ENCODE measurements around the gene TXNRD2. TPM values are rescaled to one million over a fixed set of nuclear protein-coding genes. Genes with fewer than 3 reads are reported as not detected.

TXNRD2 gene
- polyA plus RNA-seq, 1 donor from 2014 or later: 4.1 TPM

DNA sequence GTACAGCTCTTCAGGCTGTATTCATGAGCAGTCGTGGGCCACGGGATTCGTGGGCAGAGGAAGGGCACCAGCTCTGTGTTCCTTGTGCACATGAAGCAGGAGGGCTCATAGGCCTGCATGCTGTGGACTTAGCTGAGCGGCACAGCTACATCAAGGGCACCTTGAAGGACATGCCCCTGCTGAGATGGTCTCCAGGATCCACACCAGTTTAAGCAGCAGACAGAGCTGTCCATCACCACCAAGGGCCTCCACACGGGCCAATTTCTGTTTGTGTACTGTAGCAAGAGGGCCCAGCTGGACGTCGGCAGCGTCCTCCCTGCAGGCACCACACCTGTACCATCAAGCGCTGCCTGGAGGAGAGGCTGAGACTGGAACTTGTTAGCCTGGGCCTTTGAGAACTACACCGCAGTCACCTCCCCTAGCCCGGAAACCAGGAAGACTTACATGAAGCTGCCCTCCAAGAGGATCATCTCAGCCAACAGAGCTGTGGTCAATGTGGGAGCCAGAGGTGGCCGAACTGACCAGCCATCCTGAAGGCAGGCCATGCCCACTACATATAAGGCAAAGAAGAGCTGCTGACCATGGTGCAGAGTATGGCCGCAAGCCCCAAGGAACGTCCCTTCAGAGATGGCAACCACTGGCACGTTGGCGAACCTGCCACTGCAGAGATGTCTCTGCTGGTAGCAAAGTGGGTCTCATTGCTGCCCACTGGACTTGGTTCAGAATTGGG lies 54.2 kb downstream of the TXNRD2 start:
- no peak overlapping the region for H3K4me2 ChIP-seq (ENCODE audit: low read length)
- no peaks in the 10 kb centered on the region for H3K9me2 ChIP-seq (ENCODE audit: insufficient read depth, low read length)
- H3K4me3 ChIP-seq (ENCODE audit: low read length): no peak overlapping the region
- no peaks in the 10 kb centered on the region for H4K20me1 ChIP-seq (ENCODE audit: insufficient read depth)
- H2AFZ ChIP-seq (ENCODE audit: low read depth, low read length): no peak overlapping the region
- TF ChIP-seq, protein P1, sequence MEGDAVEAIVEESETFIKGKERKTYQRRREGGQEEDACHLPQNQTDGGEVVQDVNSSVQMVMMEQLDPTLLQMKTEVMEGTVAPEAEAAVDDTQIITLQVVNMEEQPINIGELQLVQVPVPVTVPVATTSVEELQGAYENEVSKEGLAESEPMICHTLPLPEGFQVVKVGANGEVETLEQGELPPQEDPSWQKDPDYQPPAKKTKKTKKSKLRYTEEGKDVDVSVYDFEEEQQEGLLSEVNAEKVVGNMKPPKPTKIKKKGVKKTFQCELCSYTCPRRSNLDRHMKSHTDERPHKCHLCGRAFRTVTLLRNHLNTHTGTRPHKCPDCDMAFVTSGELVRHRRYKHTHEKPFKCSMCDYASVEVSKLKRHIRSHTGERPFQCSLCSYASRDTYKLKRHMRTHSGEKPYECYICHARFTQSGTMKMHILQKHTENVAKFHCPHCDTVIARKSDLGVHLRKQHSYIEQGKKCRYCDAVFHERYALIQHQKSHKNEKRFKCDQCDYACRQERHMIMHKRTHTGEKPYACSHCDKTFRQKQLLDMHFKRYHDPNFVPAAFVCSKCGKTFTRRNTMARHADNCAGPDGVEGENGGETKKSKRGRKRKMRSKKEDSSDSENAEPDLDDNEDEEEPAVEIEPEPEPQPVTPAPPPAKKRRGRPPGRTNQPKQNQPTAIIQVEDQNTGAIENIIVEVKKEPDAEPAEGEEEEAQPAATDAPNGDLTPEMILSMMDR (IDR thresholded peaks at IDR 0.05; ENCODE audit: poor library complexity, severe bottlenecking): no peak
- TF ChIP-seq EP300 (conservative IDR thresholded peaks at IDR 0.05; ENCODE audit: poor library complexity, severe bottlenecking) (no peak), POLR2AphosphoS5 (IDR thresholded peaks at IDR 0.05) (no peak), TAF1 (IDR thresholded peaks at IDR 0.05; ENCODE audit: low read depth) (no peak), SMC3 (conservative IDR thresholded peaks at IDR 0.05; ENCODE audit: poor library complexity) (no peak), MXI1 (conservative IDR thresholded peaks at IDR 0.05; ENCODE audit: poor library complexity, severe bottlenecking) (no peak)
- no peaks in the 10 kb centered on the region for H3K9me3 ChIP-seq (ENCODE audit: low read length)
- no peaks in the 10 kb centered on the region for H3K36me3 ChIP-seq (ENCODE audit: insufficient read depth, low read length)
- no peak overlapping the region for H3K9ac ChIP-seq (ENCODE audit: low read length)
- no peaks in the 10 kb centered on the region for H3K79me2 ChIP-seq (replicated peaks; ENCODE audit: insufficient read depth, low read length)
- H3K27me3 ChIP-seq (ENCODE audit: insufficient read depth, low read depth, low read length): no peaks in the 10 kb centered on the region
- H3F3A ChIP-seq (ENCODE audit: insufficient read depth, low read length, poor library complexity, severe bottlenecking): no peaks in the 10 kb centered on the region
- H3K27ac ChIP-seq (ENCODE audit: low read length): no peak overlapping the region

DNA sequence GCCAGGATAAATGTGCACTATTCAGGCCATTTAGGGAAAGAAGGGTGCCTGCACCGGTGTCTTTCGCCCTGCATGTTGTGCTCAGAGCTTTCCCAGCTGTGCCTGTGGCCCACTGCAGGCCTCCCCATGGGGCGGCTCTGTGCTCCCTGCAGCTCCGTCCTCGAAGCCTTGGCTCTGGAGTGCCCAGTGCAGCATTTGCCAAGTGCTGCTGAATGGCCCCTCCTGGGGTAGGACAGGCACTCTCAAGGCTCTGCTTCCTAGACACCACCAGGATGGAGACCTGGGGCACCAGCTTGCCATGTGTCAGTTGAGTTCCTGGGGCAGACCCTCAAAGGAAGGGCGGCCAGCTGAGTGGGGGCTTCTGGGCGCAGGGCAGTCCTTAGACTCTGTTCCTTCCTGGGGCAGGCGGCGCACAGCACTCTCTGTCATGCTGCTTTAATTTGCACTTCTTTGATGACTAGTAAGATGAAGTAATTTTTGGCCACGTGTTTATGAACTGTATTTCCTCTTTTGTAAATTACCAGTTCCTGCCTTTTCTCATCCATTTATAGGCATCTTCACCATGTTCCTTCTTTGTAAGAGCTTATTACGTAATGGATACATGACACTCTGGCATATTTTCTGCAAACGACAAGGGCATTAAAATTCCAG lies 54.9 kb downstream of the TXNRD2 start:
- Histone ChIP-seq H3K27me3 (ENCODE audit: insufficient read depth, low read depth, low read length) (no peaks in the 10 kb centered on the region), H3K4me2 (ENCODE audit: low read length) (no peak overlapping the region), H3K79me2 (replicated peaks; ENCODE audit: insufficient read depth, low read length) (no peaks in the 10 kb centered on the region), H3K9ac (ENCODE audit: low read length) (no peak overlapping the region), H3K9me2 (ENCODE audit: insufficient read depth, low read length) (no peaks in the 10 kb centered on the region), H3F3A (ENCODE audit: insufficient read depth, low read length, poor library complexity, severe bottlenecking) (no peaks in the 10 kb centered on the region), H3K4me3 (ENCODE audit: low read length) (no peak overlapping the region), H3K27ac (ENCODE audit: low read length) (no peak overlapping the region), H3K9me3 (ENCODE audit: low read length) (no peaks in the 10 kb centered on the region), H4K20me1 (ENCODE audit: insufficient read depth) (no peaks in the 10 kb centered on the region), H2AFZ (ENCODE audit: low read depth, low read length) (no peak overlapping the region), H3K36me3 (ENCODE audit: insufficient read depth, low read length) (no peaks in the 10 kb centered on the region)
- no peak for TF ChIP-seq EP300 (conservative IDR thresholded peaks at IDR 0.05; ENCODE audit: poor library complexity, severe bottlenecking)
- TF ChIP-seq EZH2 (IDR thresholded peaks at IDR 0.05; ENCODE audit: borderline replicate concordance, insufficient read depth, low read length, poor library complexity, severe bottlenecking): no peak
- TF ChIP-seq, protein P1 (IDR thresholded peaks at IDR 0.05; ENCODE audit: poor library complexity, severe bottlenecking): no peak
- TF ChIP-seq POLR2AphosphoS5 (IDR thresholded peaks at IDR 0.05): no peak
- TF ChIP-seq, protein P2, sequence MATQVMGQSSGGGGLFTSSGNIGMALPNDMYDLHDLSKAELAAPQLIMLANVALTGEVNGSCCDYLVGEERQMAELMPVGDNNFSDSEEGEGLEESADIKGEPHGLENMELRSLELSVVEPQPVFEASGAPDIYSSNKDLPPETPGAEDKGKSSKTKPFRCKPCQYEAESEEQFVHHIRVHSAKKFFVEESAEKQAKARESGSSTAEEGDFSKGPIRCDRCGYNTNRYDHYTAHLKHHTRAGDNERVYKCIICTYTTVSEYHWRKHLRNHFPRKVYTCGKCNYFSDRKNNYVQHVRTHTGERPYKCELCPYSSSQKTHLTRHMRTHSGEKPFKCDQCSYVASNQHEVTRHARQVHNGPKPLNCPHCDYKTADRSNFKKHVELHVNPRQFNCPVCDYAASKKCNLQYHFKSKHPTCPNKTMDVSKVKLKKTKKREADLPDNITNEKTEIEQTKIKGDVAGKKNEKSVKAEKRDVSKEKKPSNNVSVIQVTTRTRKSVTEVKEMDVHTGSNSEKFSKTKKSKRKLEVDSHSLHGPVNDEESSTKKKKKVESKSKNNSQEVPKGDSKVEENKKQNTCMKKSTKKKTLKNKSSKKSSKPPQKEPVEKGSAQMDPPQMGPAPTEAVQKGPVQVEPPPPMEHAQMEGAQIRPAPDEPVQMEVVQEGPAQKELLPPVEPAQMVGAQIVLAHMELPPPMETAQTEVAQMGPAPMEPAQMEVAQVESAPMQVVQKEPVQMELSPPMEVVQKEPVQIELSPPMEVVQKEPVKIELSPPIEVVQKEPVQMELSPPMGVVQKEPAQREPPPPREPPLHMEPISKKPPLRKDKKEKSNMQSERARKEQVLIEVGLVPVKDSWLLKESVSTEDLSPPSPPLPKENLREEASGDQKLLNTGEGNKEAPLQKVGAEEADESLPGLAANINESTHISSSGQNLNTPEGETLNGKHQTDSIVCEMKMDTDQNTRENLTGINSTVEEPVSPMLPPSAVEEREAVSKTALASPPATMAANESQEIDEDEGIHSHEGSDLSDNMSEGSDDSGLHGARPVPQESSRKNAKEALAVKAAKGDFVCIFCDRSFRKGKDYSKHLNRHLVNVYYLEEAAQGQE (IDR thresholded peaks at IDR 0.05; ENCODE audit: borderline replicate concordance): no peak
- no peak for TF ChIP-seq MXI1 (conservative IDR thresholded peaks at IDR 0.05; ENCODE audit: poor library complexity, severe bottlenecking)
- no peak for TF ChIP-seq TAF1 (IDR thresholded peaks at IDR 0.05; ENCODE audit: low read depth)
- TF ChIP-seq RAD21 (conservative IDR thresholded peaks at IDR 0.05): no peak
- no peak for TF ChIP-seq SMC3 (conservative IDR thresholded peaks at IDR 0.05; ENCODE audit: poor library complexity)
